ENCODE measurements around the gene TSSK3.
A peak's percentile ranks its signal among the peaks of the same experiment; 100 is the strongest.
"Not testable (repeated sequence)": the region's sequence is repeated elsewhere in the genome, so short reads cannot be mapped to it uniquely, and the experiment has no call there.

Gene TSSK3

DNA sequence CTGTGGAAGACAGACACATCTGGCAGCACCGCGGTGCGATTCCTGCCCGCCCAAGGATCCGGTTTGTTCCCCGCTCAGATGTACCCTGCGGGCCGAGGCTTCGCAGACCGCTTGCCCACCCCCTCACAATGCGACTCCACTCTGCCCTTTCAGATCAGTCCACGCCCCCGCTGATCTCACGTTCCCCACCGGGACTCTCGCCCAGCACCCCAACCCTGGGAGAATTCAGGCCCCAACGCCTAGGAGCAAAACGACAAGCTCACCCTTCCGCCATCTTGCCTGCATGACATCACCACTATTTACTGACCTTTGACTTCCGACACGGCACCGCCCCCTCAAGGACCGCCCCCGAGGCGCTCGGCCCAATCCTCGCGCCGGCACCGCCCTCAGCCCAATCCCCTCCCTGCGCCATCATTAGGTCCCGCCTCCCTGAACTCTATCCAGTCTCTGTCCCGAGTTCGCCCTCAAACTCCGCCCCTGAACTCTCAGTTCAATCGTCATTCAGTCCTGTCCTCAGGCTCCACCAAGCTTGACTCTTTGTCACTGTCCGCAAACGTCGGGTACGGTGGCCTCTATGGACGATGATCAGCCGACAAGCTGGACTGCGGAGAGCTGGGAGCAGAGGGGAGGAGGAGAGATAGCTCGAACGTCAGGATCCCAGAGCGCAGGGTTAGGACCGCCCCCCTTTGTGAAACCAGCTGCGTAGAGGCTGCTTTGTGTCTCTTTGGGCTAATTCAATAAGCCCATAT, 32.0 kb downstream of the TSSK3 start, which contains the start of gene BSDC1:
Gene BSDC1 (minus strand): TSS at position 301 of the 749 bp plus-strand sequence. CDS start 27 bp downstream, at position 274.
- peaks cover 48% of the 10 kb centered on the region for H4K20me1 ChIP-seq
- no peaks in the 10 kb centered on the region for H3K27me3 ChIP-seq
- no peaks in the 10 kb centered on the region for H3K9me3 ChIP-seq
- peaks cover 34% of the 10 kb centered on the region for H3K4me1 ChIP-seq
- H3K9ac ChIP-seq = peak within 1 kb of the TSS; percentile 91
- peak within 1 kb of the TSS; percentile 90 for H3K4me3 ChIP-seq
- H3K36me3 ChIP-seq = peaks cover 35% of the 10 kb centered on the region
- peak within 1 kb of the TSS; percentile 87 for H3K27ac ChIP-seq
- peak within 1 kb of the TSS; percentile 96 for H3K4me2 ChIP-seq
- TF ChIP-seq Cebpa-rat (IDR thresholded peaks at IDR 0.05) = no peak

- Histone ChIP-seq H4K20me1 (peaks cover 41% of the 10 kb centered on the region), H3K4me2 (peak overlapping the region; percentile 91), H3K4me1 (peaks cover 27% of the 10 kb centered on the region), H3K4me3 (peak overlapping the region; percentile 90), H3K27ac (peak overlapping the region; percentile 83), H3K9ac (peak overlapping the region; percentile 91), H3K9me3 (no peaks in the 10 kb centered on the region), H3K36me3 (peaks cover 28% of the 10 kb centered on the region), H3K27me3 (no peaks in the 10 kb centered on the region)
- TF ChIP-seq Cebpa-rat (IDR thresholded peaks at IDR 0.05) = no peak
Observed at GRCh38 chr1:32394890-32395432, 32.6 kb downstream of the TSSK3 start.

DNA sequence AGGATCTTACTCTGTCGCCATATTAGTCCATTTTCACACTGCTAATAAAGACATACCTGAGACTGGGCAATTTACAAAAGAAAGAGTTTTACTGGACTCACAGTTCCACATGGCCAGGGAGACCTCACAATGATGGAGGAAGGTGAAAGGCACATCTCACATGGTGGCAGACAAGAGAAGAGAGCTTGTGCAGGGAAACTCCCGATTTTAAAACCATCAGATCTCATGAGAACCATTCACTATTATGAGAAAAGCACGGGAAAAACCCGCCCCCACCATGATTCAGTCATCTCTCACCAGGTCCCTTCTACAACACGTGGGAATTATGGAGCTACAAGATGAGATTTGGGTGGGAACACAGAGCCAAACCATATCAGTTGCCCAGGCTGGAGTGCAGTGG, 34.2 kb downstream of the TSSK3 start:
- H3K9ac ChIP-seq, H3K4me2 ChIP-seq, H3K27ac ChIP-seq, H3K9me3 ChIP-seq, H3K4me3 ChIP-seq, H3K27me3 ChIP-seq: not testable (repeated sequence)
- Histone ChIP-seq H3K4me1 (peaks cover 31% of the 10 kb centered on the region), H4K20me1 (peaks cover 26% of the 10 kb centered on the region), H3K36me3 (peaks cover 13% of the 10 kb centered on the region)

DNA sequence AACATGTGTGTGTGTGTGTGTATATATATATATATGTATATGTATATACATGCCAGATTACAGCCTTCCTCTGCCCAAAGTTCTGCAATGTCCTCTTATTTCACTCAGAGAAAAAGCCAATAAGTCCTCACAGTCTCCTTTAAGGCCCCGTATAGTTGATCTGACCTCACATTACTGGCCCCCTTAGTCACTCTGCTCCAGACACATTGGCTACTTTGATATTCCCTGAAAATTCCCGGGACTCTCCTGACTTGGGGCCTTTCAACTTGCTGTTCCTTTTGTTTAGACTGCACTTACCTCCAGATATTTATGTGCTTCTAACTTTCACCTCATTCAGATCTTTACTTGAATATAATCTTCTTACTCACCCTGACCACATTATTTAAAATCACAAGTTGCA, 36.1 kb downstream of the TSSK3 start:
- H3K4me1 ChIP-seq = peaks cover 18% of the 10 kb centered on the region
- H4K20me1 ChIP-seq = peaks cover 7% of the 10 kb centered on the region; the same call in 1 of the 2 replicates
- no peak overlapping the region for H3K4me3 ChIP-seq
- H3K36me3 ChIP-seq = no peaks in the 10 kb centered on the region
- no peak overlapping the region for H3K27ac ChIP-seq
- no peaks in the 10 kb centered on the region for H3K27me3 ChIP-seq
- TF ChIP-seq Cebpa-rat (IDR thresholded peaks at IDR 0.05) = no peak
- no peak overlapping the region for H3K9ac ChIP-seq
- no peak overlapping the region for H3K4me2 ChIP-seq
- no peaks in the 10 kb centered on the region for H3K9me3 ChIP-seq

DNA sequence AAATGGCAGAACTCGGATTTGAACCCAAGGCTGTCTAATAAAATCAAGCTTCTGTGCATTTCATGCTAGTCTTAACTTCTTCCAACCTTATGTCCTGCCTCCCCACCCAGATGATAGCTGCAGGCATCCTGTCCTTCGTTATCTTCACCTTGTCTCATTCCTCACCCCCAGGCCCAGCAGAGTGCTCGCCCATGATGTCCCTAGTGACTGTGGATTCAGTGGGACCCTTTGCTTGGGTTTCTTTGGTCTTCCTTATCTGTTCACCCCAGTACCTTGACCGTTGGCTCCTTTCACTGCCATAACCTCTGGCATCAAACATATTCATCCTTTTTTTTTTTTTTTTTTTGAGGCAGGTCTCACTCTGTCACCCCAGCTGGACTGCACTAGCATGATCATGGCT, 37.5 kb downstream of the TSSK3 start:
- H4K20me1 ChIP-seq = no peaks in the 10 kb centered on the region
- no peak overlapping the region for H3K4me2 ChIP-seq
- no peaks in the 10 kb centered on the region for H3K27me3 ChIP-seq
- H3K9ac ChIP-seq = no peak overlapping the region
- no peak overlapping the region for H3K4me3 ChIP-seq
- no peaks in the 10 kb centered on the region for H3K9me3 ChIP-seq
- no peak overlapping the region for H3K27ac ChIP-seq
- TF ChIP-seq Cebpa-rat (IDR thresholded peaks at IDR 0.05) = no peak
- peaks cover 14% of the 10 kb centered on the region for H3K4me1 ChIP-seq
- no peaks in the 10 kb centered on the region for H3K36me3 ChIP-seq

DNA sequence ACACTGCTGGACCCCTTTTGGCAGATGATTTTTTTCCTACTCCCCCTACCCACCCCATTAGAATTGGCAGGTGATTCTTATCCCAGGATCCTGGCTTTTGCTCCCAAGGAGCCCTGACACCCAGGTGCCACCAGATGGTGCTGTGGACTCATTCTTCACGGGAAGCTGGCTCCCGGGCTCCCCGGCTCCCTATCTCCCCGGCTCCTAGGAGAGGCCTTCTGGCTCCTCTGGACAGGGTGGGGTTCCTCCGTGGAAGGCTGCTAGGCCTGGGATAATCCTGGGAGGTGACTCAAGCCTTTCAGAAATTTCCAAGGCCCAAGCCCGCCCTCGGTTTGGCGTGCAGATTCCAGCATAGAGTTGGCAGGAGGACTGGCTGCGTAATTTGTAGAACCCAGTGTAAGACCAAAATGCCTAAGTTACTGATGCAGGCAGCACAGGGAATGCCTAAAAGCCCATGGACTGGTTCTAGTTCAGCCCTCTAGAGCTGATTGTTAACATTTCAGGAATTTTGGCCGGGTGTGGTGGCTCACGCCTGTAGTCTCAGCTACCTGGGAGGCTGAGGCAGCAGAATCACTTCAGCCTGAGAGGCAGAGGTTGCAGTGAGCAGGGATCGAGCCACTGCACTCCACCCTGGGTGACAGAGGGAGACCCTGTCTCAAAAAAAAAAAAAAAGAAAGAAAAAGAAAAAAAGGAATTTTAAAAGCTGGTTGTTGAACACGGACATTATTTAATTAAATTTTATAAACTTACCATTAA, 38.7 kb downstream of the TSSK3 start:
- peaks cover 3% of the 10 kb centered on the region; the same call in 1 of the 2 replicates for H3K4me1 ChIP-seq
- no peak overlapping the region for H3K9ac ChIP-seq
- no peaks in the 10 kb centered on the region for H3K27me3 ChIP-seq
- no peaks in the 10 kb centered on the region for H3K9me3 ChIP-seq
- H4K20me1 ChIP-seq = no peaks in the 10 kb centered on the region
- H3K36me3 ChIP-seq = no peaks in the 10 kb centered on the region
- H3K4me2 ChIP-seq = peak overlapping the region; percentile 36
- no peak overlapping the region for H3K27ac ChIP-seq
- no peak for TF ChIP-seq Cebpa-rat (IDR thresholded peaks at IDR 0.05)
- no peak overlapping the region for H3K4me3 ChIP-seq

- Histone ChIP-seq H3K9me3 (no peaks in the 10 kb centered on the region), H3K36me3 (no peaks in the 10 kb centered on the region), H3K4me2 (no peak overlapping the region), H4K20me1 (no peaks in the 10 kb centered on the region), H3K4me1 (peaks cover 3% of the 10 kb centered on the region; the same call in 1 of the 2 replicates), H3K27ac (no peak overlapping the region), H3K4me3 (no peak overlapping the region), H3K9ac (no peak overlapping the region), H3K27me3 (no peaks in the 10 kb centered on the region)
- no peak for TF ChIP-seq Cebpa-rat (IDR thresholded peaks at IDR 0.05)
Observed at GRCh38 chr1:32404946-32405345, 42.6 kb downstream of the TSSK3 start.

- no peaks in the 10 kb centered on the region for H4K20me1 ChIP-seq
- H3K9ac ChIP-seq = no peak overlapping the region
- H3K4me1 ChIP-seq = peaks cover 3% of the 10 kb centered on the region; the same call in 1 of the 2 replicates
- H3K9me3 ChIP-seq = no peaks in the 10 kb centered on the region
- no peak overlapping the region for H3K27ac ChIP-seq
- H3K36me3 ChIP-seq = no peaks in the 10 kb centered on the region
- H3K4me3 ChIP-seq = no peak overlapping the region
- H3K27me3 ChIP-seq = no peaks in the 10 kb centered on the region
- TF ChIP-seq Cebpa-rat (IDR thresholded peaks at IDR 0.05) = no peak
- H3K4me2 ChIP-seq = no peak overlapping the region
Observed at GRCh38 chr1:32405672-32406467, 43.5 kb downstream of the TSSK3 start.

DNA sequence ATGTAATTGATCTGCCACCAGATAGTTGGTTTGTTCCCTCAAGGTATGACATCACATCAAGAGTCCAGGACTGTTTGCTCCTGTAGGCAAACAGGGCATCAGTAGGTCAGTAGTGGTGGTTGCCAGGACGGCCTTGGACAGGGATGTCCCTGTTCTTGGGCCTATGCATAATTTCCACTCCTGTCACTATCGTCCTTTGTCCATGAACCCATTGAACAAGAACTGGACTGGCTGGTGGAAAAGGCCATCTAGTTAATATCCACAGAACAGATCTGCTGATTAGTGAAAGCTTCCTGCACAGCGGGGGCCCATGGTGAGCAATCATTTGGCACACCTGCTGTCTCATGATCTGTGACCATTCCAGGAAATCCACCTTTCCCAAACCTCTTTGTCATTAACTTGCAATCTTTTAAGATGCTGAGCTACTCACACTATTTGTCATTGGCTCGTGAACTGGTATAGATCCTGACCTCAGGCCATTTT, 44.3 kb downstream of the TSSK3 start:
- TF ChIP-seq Cebpa-rat (IDR thresholded peaks at IDR 0.05) = no peak
- no peak overlapping the region for H3K9ac ChIP-seq
- H3K27ac ChIP-seq = no peak overlapping the region
- H4K20me1 ChIP-seq = no peaks in the 10 kb centered on the region
- H3K9me3 ChIP-seq = no peaks in the 10 kb centered on the region
- H3K4me3 ChIP-seq = no peak overlapping the region
- H3K36me3 ChIP-seq = no peaks in the 10 kb centered on the region
- no peaks in the 10 kb centered on the region for H3K4me1 ChIP-seq
- H3K27me3 ChIP-seq = no peaks in the 10 kb centered on the region
- no peak overlapping the region for H3K4me2 ChIP-seq

Data from BLaER1 (cell line).